HG02981 (cell line): Measurements from ENCODE around the gene SHISA8.
"Not testable (repeated sequence)": the region's sequence is repeated elsewhere in the genome, so short reads cannot be mapped to it uniquely, and the experiment has no call there.

Experiments
- ATAC-seq: cut with Tn5 transposase; IDR thresholded peaks from one replicate; pipeline ENCODE4 v1.9.1; 2021; ENCODE audit warnings: mild to moderate bottlenecking, moderate library complexity; ENCODE audit not compliant: unreplicated experiment

The SHISA8 gene

GRCh38 chr22:41900652-41901312 is 14.1 kb downstream of the SHISA8 start:
- no peak for ATAC-seq

DNA sequence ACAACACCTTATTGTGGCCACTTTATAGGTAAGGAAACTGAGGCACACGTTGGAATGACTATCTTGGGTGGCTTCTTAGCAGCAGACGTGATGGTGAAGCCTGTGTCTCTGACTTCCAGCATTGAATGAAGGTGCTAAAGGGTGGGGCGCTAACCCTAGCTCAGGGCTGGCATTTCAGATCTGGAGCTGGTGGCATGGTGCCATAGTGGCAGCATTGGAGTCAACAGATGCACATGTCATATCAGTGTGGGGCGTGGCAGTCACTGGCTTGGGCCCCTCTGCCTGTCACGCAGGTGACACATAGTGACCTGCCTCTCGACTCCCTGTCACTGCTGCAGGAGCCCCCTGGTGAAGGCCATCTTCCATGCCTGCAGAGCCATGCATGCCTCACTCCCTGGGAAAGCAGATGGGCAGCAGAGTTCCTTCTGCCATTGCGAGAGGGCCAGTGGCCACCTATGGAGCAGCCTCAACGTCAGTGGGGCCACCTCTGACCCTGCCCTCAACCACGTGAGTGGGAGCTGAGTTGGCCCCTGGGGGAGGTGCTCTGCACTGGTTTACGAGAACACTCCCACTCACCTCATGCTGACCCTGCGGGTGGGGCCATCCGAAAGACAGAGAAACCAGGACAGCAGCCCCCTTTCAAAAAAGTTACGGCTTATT is 14.8 kb downstream of the SHISA8 start:
- no peak for ATAC-seq

GRCh38 chr22:41899110-41899509 is 15.8 kb downstream of the SHISA8 start:
- no peak for ATAC-seq

DNA sequence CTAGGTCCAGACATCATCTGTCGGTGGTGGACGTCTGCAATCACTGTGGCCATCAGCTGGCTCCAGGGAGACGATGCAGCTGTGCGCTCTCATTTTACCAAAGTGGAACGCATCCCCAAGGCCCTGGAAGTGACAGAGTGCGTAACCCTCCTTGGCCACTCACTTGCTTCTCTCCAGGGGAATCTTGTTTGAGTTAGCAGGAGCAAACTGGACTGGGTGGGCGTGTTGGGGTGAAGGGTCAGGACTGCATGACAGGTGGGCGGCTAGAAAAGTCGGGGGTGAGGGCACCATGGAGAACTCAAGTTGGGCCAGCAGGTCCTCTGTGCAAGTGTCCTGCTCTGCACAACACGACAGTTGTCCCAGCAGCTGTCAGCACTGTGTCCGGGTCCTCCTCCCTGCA is 16.2 kb downstream of the SHISA8 start:
- no peak for ATAC-seq

- no peak for ATAC-seq
Observed at GRCh38 chr22:41893591-41894375, 21.1 kb downstream of the SHISA8 start.

GRCh38 chr22:41892721-41893120 is 22.2 kb downstream of the SHISA8 start:
- ATAC-seq, result no peak

- ATAC-seq, result no peak
Observed at GRCh38 chr22:41891407-41891806, 23.5 kb downstream of the SHISA8 start.

DNA sequence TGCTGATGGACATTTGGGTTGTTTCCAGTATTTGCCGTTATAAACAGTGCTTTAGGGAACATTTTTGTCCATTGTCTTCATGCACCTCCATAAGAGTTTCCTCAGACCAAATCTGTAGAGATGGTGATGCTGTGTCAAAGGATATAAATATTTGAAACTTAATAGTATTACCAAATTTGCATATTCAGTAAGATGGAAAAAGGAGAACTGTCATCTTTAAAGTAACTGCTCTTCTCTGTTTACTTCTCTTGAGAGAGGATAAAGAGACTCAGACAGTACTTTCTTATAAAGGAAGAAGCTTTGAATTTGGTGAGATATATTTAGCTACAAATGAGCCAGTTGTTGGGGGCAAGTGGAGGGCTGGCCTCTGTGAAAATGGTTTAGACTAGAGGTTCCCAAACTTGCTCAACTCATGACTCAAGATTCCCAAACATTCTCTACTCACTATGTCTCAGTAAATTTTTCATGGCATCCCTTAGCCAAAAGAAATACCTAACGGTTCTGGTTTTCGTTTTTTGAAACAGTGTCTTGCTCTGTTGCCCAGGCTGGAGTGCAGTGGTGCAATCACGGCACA is 26.2 kb downstream of the SHISA8 start:
- no peak for ATAC-seq

DNA sequence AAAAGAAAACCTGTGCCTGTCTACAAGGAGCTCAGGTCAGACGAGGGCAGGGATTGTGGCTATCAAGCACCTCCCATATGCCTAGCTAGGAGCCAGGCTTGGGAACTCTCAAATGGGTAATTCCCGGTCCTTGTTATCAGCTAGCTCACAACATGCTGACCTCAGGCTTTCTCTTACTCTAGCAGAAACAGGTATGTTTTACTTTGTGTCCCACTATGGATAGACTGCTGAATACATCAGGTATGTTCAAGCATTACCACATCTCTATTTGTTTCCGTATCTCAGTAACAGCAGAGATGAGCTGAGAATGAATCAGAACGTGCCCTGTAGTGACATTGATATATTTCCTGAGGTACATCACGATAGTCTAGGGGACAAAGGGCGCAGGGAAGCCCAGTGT is 29.4 kb downstream of the SHISA8 start:
- no peak for ATAC-seq

- no peak for ATAC-seq
Observed at GRCh38 chr22:41885116-41885515, 29.8 kb downstream of the SHISA8 start.

GRCh38 chr22:41883400-41883799 is 31.5 kb downstream of the SHISA8 start:
- no peak for ATAC-seq

- ATAC-seq, result no peak
Observed at GRCh38 chr22:41880653-41881052, 34.2 kb downstream of the SHISA8 start.

DNA sequence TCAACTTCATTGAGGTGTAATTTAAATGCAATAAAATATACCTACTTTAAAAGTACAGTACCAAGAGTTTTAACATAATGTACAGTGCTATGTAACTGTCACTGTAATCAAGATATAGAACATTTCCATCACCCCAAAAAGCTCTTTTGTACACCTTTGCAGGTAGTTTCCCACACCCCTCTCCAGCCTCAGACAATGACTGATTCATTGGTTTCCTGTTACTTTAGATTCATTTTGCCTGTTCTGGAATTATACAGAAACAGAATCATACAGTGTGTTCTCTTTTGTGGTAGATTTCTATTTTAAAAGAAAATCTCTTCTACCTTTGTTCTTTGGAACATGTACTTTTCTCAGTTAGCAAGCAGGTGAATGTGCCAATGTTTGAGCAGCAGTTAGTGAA is 38.2 kb downstream of the SHISA8 start:
- ATAC-seq, result no peak

DNA sequence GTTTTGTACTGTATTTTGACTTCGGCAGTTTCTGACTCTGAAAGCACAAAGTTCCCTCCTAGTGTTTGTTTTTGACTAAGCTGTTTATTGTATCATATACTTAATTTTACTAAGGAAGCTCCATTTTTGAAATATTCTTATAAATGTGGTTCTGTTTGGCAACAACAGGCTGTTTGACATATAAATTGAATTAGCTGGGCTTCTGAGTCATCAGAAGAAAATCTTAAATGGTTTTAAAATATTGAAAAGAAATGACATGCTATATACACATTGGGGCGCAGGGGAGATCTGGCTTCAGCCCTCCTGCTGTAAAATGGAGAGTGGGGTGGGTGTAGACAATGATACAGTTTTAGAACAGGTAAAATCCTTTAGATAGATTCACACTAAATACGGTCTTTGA is 38.6 kb downstream of the SHISA8 start:
- no peak for ATAC-seq

DNA sequence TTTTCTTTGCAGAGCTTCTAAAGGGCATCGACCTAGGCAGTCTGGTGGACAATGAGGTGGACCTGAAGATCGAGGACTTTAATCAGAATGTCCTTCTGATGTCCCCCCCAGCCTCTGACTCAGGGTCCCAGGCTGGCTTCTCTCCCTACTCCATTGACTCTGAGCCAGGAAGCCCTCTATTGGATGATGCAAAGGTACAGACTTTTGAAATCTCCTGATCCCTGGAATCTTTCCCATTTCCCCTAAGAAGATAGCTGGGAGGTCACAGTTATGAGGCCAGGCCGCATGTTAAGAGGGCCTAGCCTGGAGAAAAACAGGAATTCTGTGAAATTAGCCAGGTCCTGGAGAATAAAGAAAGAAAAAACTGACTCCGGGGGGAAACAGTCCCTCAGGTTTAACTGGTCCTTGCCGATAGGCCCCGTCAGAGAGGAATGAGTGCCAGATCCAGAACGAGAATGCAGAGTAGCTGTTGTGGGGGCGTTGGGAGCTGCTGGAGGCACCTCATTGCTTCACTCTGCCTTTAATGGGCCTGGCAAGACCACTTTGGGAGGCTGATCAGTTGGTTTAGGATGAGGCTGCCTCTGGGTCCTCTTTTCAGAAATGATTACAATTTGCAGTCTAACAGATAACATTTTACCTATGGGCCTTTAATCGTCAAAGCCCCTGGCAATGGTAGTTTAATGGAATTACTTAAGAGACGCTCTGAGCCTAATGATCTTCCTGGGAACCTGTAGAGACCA is 39.2 kb downstream of the SHISA8 start:
- ATAC-seq, result no peak

GRCh38 chr22:41874090-41874489 is 40.8 kb downstream of the SHISA8 start:
- no peak for ATAC-seq

DNA sequence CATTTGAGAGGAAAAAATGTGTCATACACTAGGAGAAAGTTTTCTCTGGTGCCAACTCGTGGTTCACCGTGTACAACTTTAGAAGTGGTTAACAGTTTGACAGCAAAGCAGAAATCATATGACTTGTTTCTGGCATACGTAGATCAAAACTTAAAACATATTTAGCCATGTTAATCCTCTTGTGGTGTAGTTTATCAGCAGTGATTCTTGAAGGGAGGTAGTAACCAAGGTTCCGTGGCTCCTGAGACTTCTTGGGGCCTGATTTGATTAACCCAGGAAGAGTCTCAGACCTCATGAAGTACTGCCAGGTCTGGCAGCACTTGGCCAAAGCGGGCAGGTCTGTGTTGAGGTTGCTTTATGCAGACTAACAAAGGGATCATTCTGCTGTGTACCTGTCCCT is 41.5 kb downstream of the SHISA8 start:
- no peak for ATAC-seq

DNA sequence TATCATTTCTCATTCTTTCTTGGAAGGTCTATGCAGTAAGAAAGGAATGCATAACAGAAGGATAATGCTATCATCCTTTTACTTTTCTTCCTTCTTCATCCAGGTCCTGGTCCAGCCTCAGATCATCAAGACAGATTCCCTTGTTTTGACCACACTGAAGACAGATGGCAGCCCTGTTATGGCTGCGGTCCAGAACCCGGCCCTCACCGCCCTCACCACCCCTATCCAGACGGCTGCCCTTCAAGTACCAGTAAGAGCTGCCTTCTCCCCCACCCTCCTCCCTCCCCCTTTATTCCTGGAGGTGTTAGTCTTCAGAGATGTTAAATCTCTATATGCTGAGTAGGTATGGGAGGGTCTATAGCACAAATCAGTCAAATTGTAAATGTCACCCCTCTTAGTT is 44.1 kb downstream of the SHISA8 start:
- no peak for ATAC-seq

GRCh38 chr22:41870081-41870480 is 44.8 kb downstream of the SHISA8 start:
- ATAC-seq, result not testable (repeated sequence)

GRCh38 chr22:41868556-41868955 is 46.3 kb downstream of the SHISA8 start:
- no peak for ATAC-seq

GRCh38 chr22:41863472-41863871 is 51.4 kb downstream of the SHISA8 start:
- no peak for ATAC-seq
